Activated T-cell treated with anti-CD3 and anti-CD28 coated beads for 48 hours (primary cell): Measurements from ENCODE around the gene UNC5CL.

ENCODE experiments used
- DNase-seq: peaks from one replicate; pipeline ENCODE4 v3.0.0-alpha.2; 2020; ENCODE audit warnings: low read depth

Gene UNC5CL, protein sequence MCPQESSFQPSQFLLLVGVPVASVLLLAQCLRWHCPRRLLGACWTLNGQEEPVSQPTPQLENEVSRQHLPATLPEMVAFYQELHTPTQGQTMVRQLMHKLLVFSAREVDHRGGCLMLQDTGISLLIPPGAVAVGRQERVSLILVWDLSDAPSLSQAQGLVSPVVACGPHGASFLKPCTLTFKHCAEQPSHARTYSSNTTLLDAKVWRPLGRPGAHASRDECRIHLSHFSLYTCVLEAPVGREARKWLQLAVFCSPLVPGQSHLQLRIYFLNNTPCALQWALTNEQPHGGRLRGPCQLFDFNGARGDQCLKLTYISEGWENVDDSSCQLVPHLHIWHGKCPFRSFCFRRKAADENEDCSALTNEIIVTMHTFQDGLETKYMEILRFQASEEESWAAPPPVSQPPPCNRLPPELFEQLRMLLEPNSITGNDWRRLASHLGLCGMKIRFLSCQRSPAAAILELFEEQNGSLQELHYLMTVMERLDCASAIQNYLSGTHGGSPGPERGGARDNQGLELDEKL

DNA sequence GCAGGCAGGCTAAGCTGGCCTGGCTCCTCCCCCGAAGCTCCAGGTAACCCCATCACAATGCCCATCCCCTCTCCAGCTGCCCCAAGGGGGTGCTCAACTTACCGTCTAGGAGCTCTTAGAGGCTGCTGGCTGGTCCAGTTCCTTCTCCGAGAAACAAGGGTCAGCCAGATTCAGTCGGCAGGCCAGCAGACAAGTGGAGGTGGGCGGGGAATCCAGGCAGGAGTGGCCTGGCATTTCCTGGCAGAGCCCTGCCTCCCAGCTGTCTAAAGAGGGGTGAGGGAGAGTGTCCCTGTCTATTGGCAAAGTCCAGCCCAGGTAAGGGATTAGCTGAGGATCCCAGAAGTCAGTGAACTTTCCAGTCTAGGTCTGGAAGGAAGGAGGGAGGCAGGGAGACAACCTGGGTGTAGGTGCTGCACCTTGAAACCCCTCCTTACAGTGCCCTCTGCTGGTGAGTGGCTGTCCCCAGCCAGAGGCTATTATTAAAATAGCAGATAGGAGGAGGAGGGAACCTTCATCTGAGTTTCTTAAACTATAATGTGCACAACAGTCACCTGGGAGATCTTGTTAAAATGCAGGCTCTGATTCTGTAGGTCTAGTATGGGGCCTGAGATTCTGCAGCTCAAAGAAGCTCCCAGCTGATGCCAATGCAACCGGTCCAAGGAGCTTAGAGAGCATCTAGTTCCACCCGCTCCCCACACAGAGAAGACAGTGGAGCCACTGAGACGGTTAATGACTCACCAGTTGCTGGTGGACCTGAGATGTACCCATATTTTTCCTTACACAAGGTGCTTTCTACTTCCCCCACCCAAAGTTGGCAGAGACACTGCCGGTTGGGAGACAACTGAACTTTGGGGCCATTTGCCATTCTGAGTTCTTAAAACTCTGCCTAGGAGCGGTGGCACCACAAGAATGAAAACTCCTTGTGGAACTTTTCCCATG lies at the start of gene UNC5CL:
Gene UNC5CL, minus strand, starts transcription at position 162 of the 939 bp plus-strand sequence. CDS start 4,147 bp downstream, outside the sequence.
- DNase-seq = peak; percentile 45

DNA sequence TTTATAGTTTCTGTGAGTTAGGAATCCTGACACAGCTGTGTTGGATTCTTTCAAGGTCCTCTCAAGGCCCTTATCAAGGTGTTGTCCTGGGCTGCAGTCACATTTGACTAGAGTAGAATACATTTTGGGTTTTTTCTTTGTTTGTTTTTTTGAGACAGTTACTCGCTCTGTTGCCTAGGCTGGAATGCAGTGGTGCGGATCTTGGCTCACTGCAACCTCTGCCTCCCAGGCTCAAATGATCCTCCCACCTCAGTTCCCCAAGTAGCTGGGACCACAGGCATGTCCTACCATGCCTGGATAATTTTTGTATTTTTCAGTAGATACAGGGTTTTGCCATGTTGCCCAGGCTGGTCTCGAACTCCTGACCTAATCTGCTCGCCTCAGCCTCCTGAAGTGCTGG lies 49.4 kb upstream of the UNC5CL start:
- no peak for DNase-seq

DNA sequence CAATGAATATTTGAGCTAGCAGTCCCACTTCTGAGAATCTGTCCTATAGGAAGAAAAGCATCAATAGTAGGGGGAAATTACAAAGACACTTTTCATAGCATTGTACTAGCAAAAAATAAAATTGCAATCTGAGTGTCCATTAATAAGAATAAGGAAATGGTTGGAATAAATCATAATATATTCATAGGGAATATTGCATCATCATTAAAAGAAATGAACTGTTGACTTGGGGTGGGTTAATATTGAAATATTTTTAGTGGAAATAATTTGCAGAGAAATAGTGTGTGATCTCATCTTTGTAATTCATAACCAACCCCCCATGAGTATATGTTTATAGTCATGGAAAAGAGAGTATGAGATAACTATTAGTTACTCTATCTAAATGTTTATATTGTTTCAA lies 46.2 kb upstream of the UNC5CL start:
- no peak for DNase-seq

DNA sequence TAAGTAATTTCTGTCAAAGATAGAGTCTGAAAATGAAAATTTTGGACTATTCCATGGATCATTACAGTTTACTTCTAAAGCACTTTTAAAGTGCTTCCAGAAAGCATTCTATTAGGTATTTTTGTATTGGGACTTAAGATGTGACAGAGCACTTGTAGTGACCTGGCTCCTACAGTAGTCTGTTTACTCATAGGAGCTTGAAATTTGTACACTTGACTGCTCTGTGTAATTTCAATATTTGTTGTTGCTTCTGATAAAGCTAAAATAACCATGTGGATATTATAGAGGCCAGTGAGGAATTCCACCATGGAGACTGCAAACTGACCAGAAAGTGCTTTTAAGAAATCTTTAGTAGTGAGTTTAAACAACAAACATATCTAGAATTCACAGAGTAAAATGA lies 44.1 kb upstream of the UNC5CL start:
- no peak for DNase-seq

DNA sequence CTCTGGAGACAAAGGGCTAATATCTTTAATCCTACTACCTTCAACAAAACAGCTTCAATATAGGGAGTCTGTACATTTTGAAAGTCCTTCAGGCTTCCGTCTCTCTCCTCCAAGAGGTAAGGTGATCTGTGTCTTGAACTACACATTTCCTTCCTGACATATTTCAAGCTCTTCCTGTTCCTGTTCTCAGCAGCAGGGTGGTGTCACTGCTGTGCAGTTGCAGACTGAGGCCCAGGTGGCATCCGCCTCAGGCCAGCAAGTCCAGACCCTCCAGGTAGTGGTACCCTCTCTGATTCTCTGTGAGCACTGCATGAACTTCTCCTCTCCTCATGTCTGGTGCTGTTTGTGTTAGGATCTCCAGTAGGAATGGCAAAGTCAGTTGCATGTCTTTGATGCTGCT lies 41.6 kb upstream of the UNC5CL start:
- DNase-seq = no peak

DNA sequence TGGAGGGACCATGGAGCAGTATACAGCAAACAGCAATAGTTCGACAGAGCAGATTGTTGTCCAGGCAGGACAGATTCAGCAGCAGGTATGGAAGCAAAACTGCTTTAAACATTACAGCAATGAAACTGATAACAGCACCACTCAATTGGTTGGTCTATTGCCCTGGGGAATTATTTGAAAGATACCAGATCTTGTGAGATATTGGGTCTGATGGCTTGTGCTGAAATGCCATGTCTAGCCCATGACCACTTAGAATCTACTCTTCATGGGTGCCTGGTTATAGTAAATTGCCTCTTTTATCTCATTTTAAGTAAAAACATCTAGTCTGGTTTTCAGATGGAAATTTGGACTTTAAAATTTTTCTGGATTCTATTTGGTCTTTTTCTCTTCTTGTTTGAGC lies 40.1 kb upstream of the UNC5CL start:
- DNase-seq = no peak

DNA sequence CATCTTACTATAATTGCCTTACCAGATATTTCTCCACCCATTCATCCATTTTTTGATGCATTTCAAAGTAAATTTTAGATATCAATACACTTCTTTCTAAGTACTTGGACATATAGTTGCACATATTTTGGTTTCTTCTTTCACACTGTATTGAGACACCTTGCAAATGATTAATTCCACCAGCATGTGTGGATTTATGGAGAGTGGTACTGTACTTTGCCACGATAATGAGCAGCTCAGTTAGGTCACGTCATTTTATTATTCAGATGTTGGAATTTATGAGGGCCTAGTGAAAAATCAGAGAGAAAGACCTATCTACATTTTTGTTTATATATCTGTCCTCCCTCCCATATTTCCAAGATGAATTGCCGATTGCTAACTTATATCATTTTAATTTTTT lies 39.1 kb upstream of the UNC5CL start:
- no peak for DNase-seq

DNA sequence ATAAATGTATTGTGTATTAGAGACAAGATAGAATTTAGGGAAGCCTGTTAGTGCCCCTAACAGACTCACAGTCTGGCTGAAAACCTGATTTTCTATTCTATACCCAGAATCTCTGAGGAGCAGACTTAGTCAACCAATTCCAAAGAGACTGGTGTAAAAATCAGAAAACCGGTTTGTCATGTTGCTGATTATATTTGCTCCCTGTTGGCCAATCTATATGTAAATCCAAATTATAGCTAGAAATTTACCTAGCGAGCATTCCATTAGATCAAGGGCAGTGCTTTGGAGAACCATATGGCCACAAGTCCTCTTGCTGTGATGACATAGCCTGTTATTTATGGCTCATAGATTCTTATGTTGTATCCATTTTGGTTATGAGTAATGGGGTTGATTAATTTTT lies 38.5 kb upstream of the UNC5CL start:
- DNase-seq = no peak

DNA sequence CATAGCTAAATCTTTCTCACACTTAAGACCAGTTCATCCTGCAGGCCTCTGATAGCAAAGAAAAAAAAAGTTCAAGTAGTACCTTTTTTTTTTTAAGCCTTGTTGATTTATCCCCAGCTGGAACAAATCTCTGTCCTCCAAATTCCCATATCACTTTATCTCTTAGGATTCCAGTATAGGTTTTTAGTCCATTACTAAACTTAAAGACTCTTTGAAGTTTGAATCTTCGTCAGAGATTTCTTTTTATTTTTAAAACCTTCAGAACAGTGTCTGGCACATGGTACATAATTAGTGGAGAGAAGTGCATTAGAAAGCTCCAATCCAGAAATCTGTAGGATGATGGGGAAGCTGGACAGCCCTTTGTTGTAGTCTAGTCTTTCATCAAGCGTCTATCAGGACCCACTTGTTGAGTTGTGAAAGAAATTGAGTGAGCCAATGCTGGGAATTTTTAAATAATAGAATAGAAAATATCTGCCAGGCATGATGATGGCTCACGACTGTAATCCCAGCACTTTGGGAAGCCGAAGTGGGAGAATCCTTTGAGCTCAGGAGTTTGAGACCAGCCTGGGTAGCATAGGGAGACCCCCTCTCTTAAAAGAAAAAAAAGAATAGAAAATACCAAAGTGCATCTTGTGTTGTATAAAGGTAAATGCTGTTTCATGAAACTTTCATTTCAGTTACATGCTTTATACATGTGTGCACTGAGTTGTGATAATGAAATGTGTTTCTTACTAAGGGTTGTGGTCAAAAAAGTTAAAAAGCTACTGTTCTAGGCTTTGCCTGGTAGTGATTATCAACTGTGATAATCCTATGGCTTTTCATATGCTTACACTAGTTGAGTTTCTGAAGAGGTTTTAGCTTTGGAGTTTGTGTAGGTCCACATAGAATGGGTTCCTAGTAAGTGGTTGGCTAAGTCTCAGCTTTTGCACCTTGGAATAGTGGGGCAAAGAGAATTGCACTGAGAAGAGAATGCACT lies 36.9 kb upstream of the UNC5CL start:
- DNase-seq = no peak

DNA sequence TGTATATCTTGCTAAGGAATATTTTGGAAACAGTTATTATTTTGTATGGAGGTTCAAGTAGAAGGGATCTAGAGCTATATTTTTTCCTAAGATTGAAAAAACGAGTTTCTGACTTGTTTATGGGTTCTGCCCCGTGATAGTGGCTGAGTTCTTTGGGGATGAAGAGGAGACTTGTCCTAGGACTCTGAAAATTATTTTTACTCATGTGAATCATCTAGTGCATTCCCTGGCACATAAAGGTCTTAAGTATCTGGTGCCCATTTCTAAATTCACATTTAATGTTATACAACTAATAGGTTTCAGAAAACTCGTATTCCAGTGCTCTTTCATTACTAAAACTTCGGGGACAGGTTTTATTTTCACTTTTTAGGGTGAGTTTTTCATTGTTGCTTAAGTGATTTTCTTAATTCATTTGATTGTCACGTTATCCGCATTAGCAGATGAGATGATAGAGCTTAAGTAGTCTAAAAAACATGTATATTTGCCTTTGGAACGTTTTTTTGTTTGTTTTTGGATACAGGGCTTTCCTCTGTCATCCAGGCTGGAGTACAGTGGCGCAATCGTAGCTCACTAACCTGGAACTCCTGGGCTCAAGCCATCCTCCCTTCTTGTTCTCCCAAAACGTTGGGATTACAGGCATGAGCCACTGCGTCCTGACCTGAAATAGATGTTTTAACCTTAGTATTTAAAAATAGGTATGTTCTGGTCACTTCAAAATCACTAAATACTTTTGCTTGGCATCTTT lies 35.8 kb upstream of the UNC5CL start:
- DNase-seq = no peak

DNA sequence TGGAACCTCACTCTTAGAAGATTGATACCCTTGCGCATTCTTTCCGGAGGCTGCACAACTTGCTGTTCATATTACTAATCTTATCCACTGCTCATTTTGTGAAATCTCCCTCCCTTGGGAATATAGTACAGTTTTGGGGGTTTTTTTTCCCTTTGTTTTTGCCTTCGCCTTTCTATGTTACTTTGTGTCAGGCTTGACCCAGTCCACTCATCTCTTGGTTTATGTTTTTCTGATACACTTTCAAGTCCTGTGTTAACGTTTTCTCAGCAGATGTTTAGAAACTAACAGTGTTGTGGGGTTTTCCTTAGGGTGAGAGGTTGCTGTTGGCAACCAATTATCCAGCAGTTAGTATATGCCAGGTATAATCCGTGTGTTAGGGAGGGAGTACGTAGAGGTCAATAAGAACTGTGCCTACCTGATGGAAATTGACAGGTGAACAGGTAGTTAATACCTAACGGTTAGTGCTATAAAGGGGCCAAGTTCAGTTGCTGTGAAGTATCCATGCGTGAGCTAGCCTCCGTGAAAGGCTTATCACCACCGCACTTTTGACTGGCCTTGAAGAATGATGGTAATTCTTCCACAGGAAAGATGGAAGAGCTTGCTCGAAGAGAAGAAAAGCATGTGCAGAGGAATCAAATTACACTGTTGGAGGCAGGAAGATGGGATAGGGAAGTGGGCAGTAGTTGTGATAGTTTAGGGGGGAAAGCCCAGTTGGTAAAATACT lies 35.1 kb upstream of the UNC5CL start:
- no peak for DNase-seq

DNA sequence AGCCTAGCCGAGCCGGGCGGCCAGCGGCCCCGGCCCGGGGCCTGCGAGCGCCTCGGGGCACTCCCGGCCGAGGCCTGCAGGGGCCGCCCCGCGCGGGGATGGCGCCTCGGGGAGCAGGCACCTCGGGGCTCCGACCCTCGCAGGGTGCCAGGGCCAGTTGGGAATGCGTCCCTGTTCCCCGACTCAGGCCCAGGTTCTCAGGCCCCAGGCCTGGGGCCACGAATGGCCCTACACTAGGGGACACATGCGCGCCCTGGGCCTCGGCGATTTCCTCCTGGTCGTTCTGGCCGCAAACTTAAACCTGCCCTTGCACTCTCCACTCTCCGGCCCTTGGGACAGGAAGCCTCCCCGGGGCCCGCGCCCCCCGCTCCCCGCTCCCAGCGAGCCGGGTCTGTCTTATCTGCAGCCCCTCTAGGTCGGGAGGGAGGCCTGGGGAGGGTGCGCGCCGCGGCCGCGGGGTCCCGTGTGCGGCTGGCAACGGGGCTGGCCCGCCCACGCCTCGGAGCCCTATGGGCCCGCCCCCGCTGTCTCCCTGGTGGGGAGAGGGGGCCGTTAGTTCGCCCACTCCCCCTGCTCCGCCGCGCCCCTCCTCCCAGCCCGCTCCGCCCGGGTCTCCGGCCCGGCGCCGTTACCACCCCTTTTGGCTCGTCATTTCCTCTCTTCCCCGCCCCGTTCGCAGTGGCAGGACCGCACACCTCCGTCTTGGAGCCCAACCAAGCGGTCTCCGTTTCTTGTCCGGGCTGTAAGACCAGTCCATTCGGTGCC lies 34.4 kb upstream of the UNC5CL start:
- DNase-seq = peak; percentile 75

DNA sequence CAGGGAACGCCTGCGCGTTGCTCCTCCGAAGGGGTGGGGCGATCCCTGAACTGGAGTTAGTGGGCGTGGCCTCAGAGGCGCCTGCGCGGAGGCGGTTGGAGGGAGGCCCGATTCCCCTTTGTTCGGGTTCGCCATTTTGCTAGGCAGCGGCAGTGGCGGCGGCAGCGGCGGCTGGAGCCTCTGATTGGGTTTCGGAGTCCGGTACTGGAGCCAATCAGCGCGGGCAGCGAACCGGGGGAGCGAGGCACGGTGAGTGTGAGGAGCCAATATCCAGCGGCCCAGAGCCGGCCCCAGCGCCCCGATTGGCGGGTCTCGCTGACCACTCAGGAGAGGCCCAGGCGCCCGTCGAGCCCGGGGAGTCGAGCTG lies 33.8 kb upstream of the UNC5CL start, which contains the start of gene NFYA:
Gene NFYA, plus strand, starts transcription at position 139 of the 367 bp plus-strand sequence. CDS start 6,116 bp downstream, outside the sequence.
- peak; percentile 100 for DNase-seq

DNA sequence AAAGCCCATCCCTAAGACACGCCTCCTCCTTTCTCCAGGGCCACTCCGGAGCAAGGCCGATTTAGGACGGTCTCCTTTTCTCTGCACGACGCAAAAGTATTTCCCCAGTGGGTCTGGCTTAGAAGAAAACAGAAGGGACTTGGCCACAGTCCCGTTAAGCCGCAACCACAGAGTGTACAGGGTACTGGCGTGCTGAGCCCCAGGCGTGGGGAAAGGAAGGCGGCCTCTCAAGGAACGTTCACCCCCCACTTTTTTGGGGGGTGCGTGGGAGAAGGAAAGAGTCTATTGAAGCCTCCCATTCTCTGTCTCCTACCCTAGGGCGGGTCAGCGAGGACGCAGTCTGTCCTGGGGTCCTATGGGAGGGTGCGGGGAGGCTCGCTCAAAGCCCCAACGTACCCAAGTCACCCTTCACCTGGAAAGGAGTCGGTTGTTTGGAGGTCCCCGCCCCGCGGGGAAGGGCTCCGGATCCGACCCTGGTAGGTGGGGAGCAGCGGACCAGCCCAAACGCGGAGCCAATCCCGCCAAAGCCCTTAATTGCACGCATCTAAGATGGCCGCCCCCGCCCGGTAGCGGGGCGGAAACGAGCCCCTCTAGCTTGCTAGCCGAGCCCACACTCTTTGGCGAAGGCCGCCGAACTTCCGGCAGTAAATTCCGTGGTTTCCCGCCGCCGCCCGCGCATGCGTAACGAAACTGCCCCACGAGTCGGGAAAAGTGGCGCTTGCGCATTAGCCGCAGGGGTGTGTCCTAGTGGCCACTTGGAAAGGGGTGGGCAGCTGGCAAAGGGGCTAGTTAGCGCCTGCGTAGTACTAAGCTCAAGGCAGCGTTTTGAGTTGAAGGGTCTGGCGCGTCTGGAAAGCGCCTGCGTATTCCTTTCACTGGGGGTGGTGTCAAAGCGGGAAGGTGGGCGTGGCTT lies 33.2 kb upstream of the UNC5CL start, which contains the start of gene OARD1:
Gene OARD1, minus strand, starts transcription at position 434 of the 913 bp plus-strand sequence. CDS start 722 bp downstream, outside the sequence.
- peak; percentile 99 for DNase-seq

DNA sequence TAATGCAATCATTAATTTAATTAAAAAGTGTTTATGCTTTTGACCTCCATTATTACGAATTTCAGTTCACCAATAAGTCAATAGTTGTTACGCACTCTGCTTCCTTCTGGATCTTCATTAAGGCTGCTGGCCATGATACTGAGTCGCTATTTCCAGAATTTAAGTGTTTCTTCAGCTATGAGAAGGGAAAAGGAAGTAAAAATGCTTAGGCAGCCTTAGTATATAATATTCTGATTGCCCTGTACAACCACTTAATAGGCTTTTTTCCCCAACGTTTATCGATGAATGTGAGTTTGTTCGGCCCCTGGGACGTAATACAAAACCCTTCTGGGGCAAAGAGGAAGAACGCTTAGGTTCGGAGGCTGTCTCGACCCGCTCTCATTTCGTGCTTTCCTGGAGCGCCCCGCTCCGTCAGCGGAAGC lies 32.5 kb upstream of the UNC5CL start:
- no peak for DNase-seq

DNA sequence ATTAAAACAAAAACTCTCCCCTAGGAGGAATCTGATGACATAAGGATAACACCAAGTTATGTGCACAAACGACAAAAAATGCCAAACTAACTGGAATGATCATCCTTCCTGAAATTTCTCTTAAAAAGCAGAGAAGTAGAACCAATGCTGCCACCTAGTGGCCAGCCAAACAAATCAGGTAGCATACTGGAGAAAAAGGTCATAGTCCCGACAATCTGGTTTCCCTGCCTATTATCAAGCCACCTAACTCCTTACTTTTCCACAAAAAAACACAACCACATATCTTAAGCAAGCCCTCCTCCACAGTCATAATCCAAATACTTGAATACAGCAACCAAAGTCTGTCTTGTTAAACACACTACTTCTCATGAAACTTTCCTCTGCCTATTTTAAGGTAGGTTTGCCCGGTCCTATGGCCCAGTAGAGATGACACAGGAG lies 27.9 kb upstream of the UNC5CL start:
- peak; percentile 37 for DNase-seq

DNA sequence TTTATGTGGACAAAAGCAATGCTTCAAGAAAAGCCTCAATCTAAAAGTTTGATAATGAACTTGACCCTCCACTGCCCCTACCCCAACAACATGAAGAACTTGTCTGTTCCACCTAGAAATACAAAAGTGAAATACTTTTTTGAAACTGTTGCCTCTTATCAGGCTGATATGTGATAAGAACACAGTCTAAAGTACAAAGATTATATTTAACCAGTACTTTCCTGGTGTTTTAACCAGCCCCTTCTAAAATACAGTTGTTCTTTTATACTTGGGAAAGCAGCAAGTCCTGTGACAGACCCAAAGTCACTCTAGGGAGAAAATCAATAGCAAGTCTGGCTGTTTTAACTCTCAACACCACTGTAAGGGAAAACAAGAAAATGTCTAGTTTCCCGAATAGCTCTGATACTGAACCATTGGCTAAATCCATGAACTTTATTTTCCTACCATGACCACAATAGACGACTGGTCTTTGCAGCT lies 26.6 kb upstream of the UNC5CL start:
- DNase-seq = no peak

DNA sequence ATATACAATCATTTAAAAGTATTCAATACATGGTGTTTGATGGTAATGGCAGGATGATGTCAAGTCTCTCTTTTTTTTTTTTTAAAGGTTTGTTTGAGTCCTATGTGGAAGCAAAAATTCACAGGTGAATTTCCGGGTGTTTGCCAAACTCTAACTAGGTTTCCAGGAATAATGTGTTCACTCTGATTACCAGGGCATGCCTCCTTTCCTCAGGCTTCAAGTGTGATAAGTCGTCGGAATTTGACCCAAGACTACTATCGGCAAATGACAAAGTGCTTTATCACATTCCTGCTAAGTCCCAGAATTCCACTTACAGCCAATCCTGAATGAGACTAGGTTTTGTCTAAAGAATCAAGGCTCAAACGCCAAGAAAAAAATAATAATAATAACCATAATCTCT lies 25.8 kb upstream of the UNC5CL start:
- DNase-seq = no peak
